CD4-positive, alpha-beta T cell (primary cell): ENCODE data around the gene COX7A2L. TPM values are rescaled to one million over a fixed set of nuclear protein-coding genes. Genes with fewer than 3 reads are reported as not detected.

Experiments
- ATAC-seq: fragments of 200-7000 bp; cut with Tn5 transposase; one replicate; pipeline ENCODE4 v1.10.0; 2022; ENCODE audit warnings: mild to moderate bottlenecking; ENCODE audit not compliant: poor library complexity
- CTCF ChIA-PET: fragments of 350-600 bp; sonication (Branson Sonifier 250); formaldehyde crosslinking; loops from one replicate; lab custom pipeline; 2021; ENCODE audit warnings: antibody characterized with exemption, inconsistent platforms; lab: Charles Lee
- POLR2A ChIA-PET: fragments of 350-600 bp; sonication (Branson Sonifier 250); formaldehyde crosslinking; loops from one replicate; lab custom pipeline; 2021; ENCODE audit warnings: antibody characterized with exemption, inconsistent platforms; lab: Charles Lee
- DNase-seq, 14 experiments: peaks; one replicate each; pipeline ENCODE4 v3.0.0-alpha.2; 2013 to 2020; ENCODE audit warnings: mixed read lengths in 2 of 14
- H3K27ac ChIP-seq, 2 donors: one replicate each; pipeline versions ENCODE4 v1.5.1 to v1.7.0; 2013; ENCODE audit warnings: low read length in 2 of 2, low read depth in 1 of 2, mild to moderate bottlenecking in 1 of 2
- H3K27me3 ChIP-seq, 2 experiments: 1 replicate in 1 of 2; 2 replicates in 1 of 2; pipeline versions ENCODE4 v1.6.1 to v1.7.0; 2013; ENCODE audit warnings: low read length in 2 of 2, control low read depth in 1 of 2, mild to moderate bottlenecking in 1 of 2, moderate library complexity in 1 of 2; ENCODE audit not compliant: insufficient read depth in 2 of 2, control insufficient read depth in 1 of 2
- H3K36me3 ChIP-seq: one replicate; pipeline ENCODE4 v1.6.1; 2013; ENCODE audit warnings: low read length, control low read depth; ENCODE audit not compliant: insufficient read depth
- H3K4me1 ChIP-seq: one replicate; pipeline ENCODE4 v1.6.1; 2013; ENCODE audit warnings: low read length, control low read depth; ENCODE audit not compliant: insufficient read depth
- H3K4me3 ChIP-seq: one replicate; pipeline ENCODE4 v1.5.1; 2013; ENCODE audit warnings: mild to moderate bottlenecking, low read length, moderate library complexity
- H3K9me3 ChIP-seq, 2 experiments: 1 replicate in 1 of 2; 2 replicates in 1 of 2; pipeline versions ENCODE4 v1.6.1 to v1.7.0; 2013; ENCODE audit warnings: low read length in 2 of 2, mild to moderate bottlenecking in 2 of 2, control low read depth in 1 of 2, moderate library complexity in 1 of 2; ENCODE audit not compliant: control insufficient read depth in 1 of 2, insufficient read depth in 1 of 2
- H3K27ac Mint-ChIP-seq: one replicate; pipeline ENCODE4 v1.8.0; 2020; ENCODE audit warnings: mixed read lengths
- H3K27me3 Mint-ChIP-seq: one replicate; pipeline ENCODE4 v1.8.0; 2021; ENCODE audit warnings: mixed read lengths
- H3K36me3 Mint-ChIP-seq: one replicate; pipeline ENCODE4 v1.8.0; 2021; ENCODE audit warnings: low read depth, mixed read lengths
- H3K4me1 Mint-ChIP-seq: one replicate; pipeline ENCODE4 v1.8.0; 2021; ENCODE audit warnings: low read depth, mixed read lengths
- H3K4me3 Mint-ChIP-seq: one replicate; pipeline ENCODE4 v1.8.0; 2020; ENCODE audit warnings: mild to moderate bottlenecking, mixed read lengths
- H3K9me3 Mint-ChIP-seq: one replicate; pipeline ENCODE4 v1.8.0; 2020; ENCODE audit warnings: mixed read lengths
- intact Hi-C, 2 experiments: fragments of 100-400 bp; cut with DNase I in 1 of 2; cut with micrococcal nuclease in 1 of 2; formaldehyde crosslinking; loops; one replicate each; pipeline versions ENCODE4 v1.15.1 to v1.9.0; 2023 to 2025; cut with DNase I, micrococcal nuclease
- total RNA-seq, 174 experiments: library from RNA in 2 of 174; stranded (reverse) in 2 of 174; gene quantifications; one replicate each; pipeline ENCODE4 v1.2.3 and lab custom pipeline; 2021 to 2026
- TF ChIP-seq, protein P1 (sequence below): fragments of 200-600 bp; IDR thresholded peaks from one replicate; pipeline ENCODE4 v1.8.0; 2022; ENCODE audit warnings: antibody characterized with exemption, mild to moderate bottlenecking

Gene COX7A2L
- total RNA-seq, 2 experiments from 2014 or later, result 51.3 to 57.3 TPM

- Histone ChIP-seq H3K4me1 (peaks cover 16% of the 10 kb centered on the region), H3K9me3 (no peaks in the 10 kb centered on the region), H3K27ac (no peak overlapping the region), H3K27me3 (no peaks in the 10 kb centered on the region), H3K4me3 (no peak overlapping the region), H3K36me3 (peaks cover 46% of the 10 kb centered on the region)
- POLR2A ChIA-PET, result no interaction called here
- Mint-ChIP-seq H3K36me3 (peaks cover 91% of the 10 kb centered on the region), H3K4me3 (no peak overlapping the region), H3K9me3 (no peaks in the 10 kb centered on the region), H3K27me3 (no peaks in the 10 kb centered on the region), H3K4me1 (peaks cover 50% of the 10 kb centered on the region), H3K27ac (no peak overlapping the region)
- intact Hi-C loops, result no loop called here
- TF ChIP-seq, protein P1, sequence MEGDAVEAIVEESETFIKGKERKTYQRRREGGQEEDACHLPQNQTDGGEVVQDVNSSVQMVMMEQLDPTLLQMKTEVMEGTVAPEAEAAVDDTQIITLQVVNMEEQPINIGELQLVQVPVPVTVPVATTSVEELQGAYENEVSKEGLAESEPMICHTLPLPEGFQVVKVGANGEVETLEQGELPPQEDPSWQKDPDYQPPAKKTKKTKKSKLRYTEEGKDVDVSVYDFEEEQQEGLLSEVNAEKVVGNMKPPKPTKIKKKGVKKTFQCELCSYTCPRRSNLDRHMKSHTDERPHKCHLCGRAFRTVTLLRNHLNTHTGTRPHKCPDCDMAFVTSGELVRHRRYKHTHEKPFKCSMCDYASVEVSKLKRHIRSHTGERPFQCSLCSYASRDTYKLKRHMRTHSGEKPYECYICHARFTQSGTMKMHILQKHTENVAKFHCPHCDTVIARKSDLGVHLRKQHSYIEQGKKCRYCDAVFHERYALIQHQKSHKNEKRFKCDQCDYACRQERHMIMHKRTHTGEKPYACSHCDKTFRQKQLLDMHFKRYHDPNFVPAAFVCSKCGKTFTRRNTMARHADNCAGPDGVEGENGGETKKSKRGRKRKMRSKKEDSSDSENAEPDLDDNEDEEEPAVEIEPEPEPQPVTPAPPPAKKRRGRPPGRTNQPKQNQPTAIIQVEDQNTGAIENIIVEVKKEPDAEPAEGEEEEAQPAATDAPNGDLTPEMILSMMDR, result no peak
- CTCF ChIA-PET, result no interaction called here
- DNase-seq, result no peak
- ATAC-seq, result no peak
Observed at GRCh38 chr2:42345986-42346385, 15.0 kb downstream of the COX7A2L start.

- no peak for ATAC-seq
- ChIA-PET CTCF (no interaction called here), POLR2A (interaction anchor here (0.9 to 1.7 kb wide), 3 partner anchors 8 to 23 kb away, joined by 3 to 5 read pairs (median 3); partner anchors contain the start of gene COX7A2L)
- no peaks in the 10 kb centered on the region for H3K27me3 ChIP-seq
- no peak overlapping the region for H3K4me3 Mint-ChIP-seq
- peaks cover 0 to 24% of the 10 kb centered on the region in 2 experiments for H3K9me3 ChIP-seq
- peaks cover 37% of the 10 kb centered on the region for H3K4me1 Mint-ChIP-seq
- H3K36me3 Mint-ChIP-seq, result peaks cover 87% of the 10 kb centered on the region
- H3K27ac ChIP-seq, result no peak overlapping the region
- H3K4me1 ChIP-seq, result peaks cover 16% of the 10 kb centered on the region
- no peak overlapping the region for H3K4me3 ChIP-seq
- H3K27me3 Mint-ChIP-seq, result no peaks in the 10 kb centered on the region
- no peaks in the 10 kb centered on the region for H3K9me3 Mint-ChIP-seq
- intact Hi-C loops, result no loop called here
- peak overlapping the region; percentile 50 for H3K27ac Mint-ChIP-seq
- H3K36me3 ChIP-seq, result peaks cover 39% of the 10 kb centered on the region
- TF ChIP-seq, protein P1, result no peak
- DNase-seq, result no peak
Observed at GRCh38 chr2:42342795-42343241, 18.2 kb downstream of the COX7A2L start.

DNA sequence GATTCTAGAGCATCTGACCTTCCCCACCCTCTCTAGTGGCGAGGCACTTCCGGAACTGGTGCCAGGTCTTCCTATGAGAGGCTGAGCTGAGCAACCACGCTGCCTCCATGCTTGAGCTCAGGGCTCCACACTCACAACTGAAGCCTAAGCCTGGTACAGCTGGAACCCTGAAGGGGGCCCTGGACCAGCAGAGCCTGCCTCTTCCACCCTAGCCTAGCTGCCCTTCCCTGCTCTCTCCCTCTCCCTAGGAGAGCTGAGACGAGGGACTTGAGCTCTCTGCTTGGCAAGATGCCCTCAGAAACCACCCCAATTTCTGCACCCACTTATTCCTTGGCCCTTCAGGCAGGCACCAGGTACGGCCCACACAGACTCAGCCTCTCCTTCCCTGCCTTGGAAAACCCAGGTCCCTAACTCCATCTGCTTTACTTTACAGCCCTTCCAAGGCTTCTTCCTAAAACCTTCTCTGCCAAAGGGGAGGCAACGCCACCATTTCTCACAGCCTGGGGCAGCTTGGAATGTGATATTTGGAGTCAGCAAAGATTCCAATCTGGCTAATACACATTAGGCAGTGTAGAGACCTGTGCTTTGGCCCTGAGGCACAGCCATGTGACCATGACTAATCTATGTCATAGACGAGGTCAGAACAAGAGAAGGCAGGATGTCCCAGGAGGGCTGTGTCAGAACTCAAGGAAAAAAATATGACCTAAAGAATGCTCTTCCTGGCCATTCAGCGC, 18.8 kb downstream of the COX7A2L start:
- TF ChIP-seq, protein P1, result no peak
- Mint-ChIP-seq H3K27ac (peak overlapping the region; percentile 50), H3K27me3 (no peaks in the 10 kb centered on the region), H3K4me3 (no peak overlapping the region), H3K9me3 (peaks cover 6% of the 10 kb centered on the region), H3K4me1 (peaks cover 35% of the 10 kb centered on the region), H3K36me3 (peaks cover 87% of the 10 kb centered on the region)
- ATAC-seq, result no peak
- Histone ChIP-seq H3K9me3 (peaks cover 0 to 28% of the 10 kb centered on the region in 2 experiments), H3K27ac (no peak overlapping the region), H3K4me3 (no peak overlapping the region), H3K4me1 (peaks cover 16% of the 10 kb centered on the region), H3K36me3 (peaks cover 38% of the 10 kb centered on the region), H3K27me3 (no peaks in the 10 kb centered on the region)
- no peak for DNase-seq
- POLR2A ChIA-PET, result interaction anchor here (0.6 to 1.7 kb wide), 3 partner anchors 9 to 23 kb away, joined by 3 to 5 read pairs (median 3); partner anchors contain the start of gene COX7A2L
- intact Hi-C loops, result no loop called here
- CTCF ChIA-PET, result no interaction called here
